ENCODE data around the gene TMEM217. TPM values are rescaled to one million over a fixed set of nuclear protein-coding genes. Genes with fewer than 3 reads are reported as not detected.

The TMEM217 gene
- 1.6 and 2.5 TPM in 2 replicates for total RNA-seq

GRCh38 chr6:37257634-37258404 is at the start of gene TMEM217, which contains the start of gene TBC1D22B:
Gene TMEM217 (minus strand): TSS chr6:37258144. CDS start chr6:37219030, 39,114 bp downstream.
Gene TBC1D22B (plus strand): TSS chr6:37257772. CDS start chr6:37257918, 146 bp downstream.

GRCh38 chr6:37169496-37170272 is 88.3 kb downstream of the TMEM217 start, which contains the start of gene PIM1:
Gene PIM1 (plus strand): TSS chr6:37170152. CDS start chr6:37170576, 424 bp downstream.

Other genes with a start within 250 kb of the TMEM217 start
- gene PIM1, start 88.0 kb downstream of the TMEM217 start, total RNA-seq, result 29.9 and 45.4 TPM in 2 replicates
- gene TBC1D22B, start 372 bp downstream of the TMEM217 start, total RNA-seq, result 9.3 and 9.4 TPM in 2 replicates
- gene RNF8, start 95.8 kb upstream of the TMEM217 start, total RNA-seq, result 11.7 and 12.7 TPM in 2 replicates
- gene CMTR1, start 175.1 kb upstream of the TMEM217 start, total RNA-seq, result 19.7 and 20.1 TPM in 2 replicates
- gene CCDC167, start 241.7 kb upstream of the TMEM217 start, total RNA-seq, result 28.3 and 69.9 TPM in 2 replicates

Measured in epithelial cell of alveolus of lung (primary cell).